IgD-negative memory B cell (primary cell): Measurements from ENCODE around the gene SLC9A3. TPM values are rescaled to one million over a fixed set of nuclear protein-coding genes. Genes with fewer than 3 reads are reported as not detected.

Source experiments
- H3K27ac Mint-ChIP-seq, 3 donors: one replicate each; pipeline ENCODE4 v1.8.0; 2020 to 2022; ENCODE audit warnings: mild to moderate bottlenecking in 3 of 3, mixed read lengths in 3 of 3, moderate library complexity in 1 of 3
- H3K27me3 Mint-ChIP-seq: one replicate; pipeline ENCODE4 v1.8.0; 2021; ENCODE audit warnings: mixed read lengths
- H3K36me3 Mint-ChIP-seq: one replicate; pipeline ENCODE4 v1.8.0; 2020; ENCODE audit warnings: mild to moderate bottlenecking, mixed read lengths
- H3K4me1 Mint-ChIP-seq, 3 donors: one replicate each; pipeline ENCODE4 v1.8.0; 2020 to 2022; ENCODE audit warnings: mixed read lengths in 3 of 3, mild to moderate bottlenecking in 1 of 3
- H3K4me3 Mint-ChIP-seq, 4 donors: one replicate each; pipeline ENCODE4 v1.8.0; 2020 to 2022; ENCODE audit warnings: mild to moderate bottlenecking in 4 of 4, mixed read lengths in 4 of 4, moderate library complexity in 3 of 4
- H3K9me3 Mint-ChIP-seq, 3 donors: one replicate each; pipeline ENCODE4 v1.8.0; 2020 to 2021; ENCODE audit warnings: mixed read lengths in 3 of 3, mild to moderate bottlenecking in 1 of 3
- polyA plus RNA-seq: library from polyadenylated mRNA; unstranded; fragments of 300-500 nt; fragmentation: Illumina TruSeq; gene quantifications from one replicate; pipeline ENCODE4 v1.2.3, GENCODE V29; 2021

Gene SLC9A3
- polyA plus RNA-seq, 1 donor from 2014 or later = 1.2 TPM

- no peak overlapping the region for H3K4me3 Mint-ChIP-seq
- H3K4me1 Mint-ChIP-seq = peaks cover 8 to 11% (median 10%) of the 10 kb centered on the region in 3 donors
- no peak overlapping the region for H3K27ac Mint-ChIP-seq
- peaks cover 0 to 7% (median 4%) of the 10 kb centered on the region in 3 donors for H3K9me3 Mint-ChIP-seq
- H3K36me3 Mint-ChIP-seq = no peaks in the 10 kb centered on the region
- H3K27me3 Mint-ChIP-seq = peaks cover 28% of the 10 kb centered on the region
Measured at GRCh38 chr5:546376-546908, 22.2 kb upstream of the SLC9A3 start.

- Mint-ChIP-seq H3K36me3 (no peaks in the 10 kb centered on the region), H3K27ac (no peak overlapping the region), H3K4me1 (peaks cover 8 to 11% (median 10%) of the 10 kb centered on the region in 3 donors), H3K4me3 (no peak overlapping the region), H3K27me3 (peaks cover 28% of the 10 kb centered on the region), H3K9me3 (peaks cover 0 to 7% (median 4%) of the 10 kb centered on the region in 3 donors)
Measured at GRCh38 chr5:545641-546375, 21.6 kb upstream of the SLC9A3 start.

GRCh38 chr5:544675-545355 is 20.6 kb upstream of the SLC9A3 start:
- peak overlapping the region in 1 of 3 donors; percentile 83 for H3K27ac Mint-ChIP-seq
- H3K4me1 Mint-ChIP-seq = peaks cover 9 to 11% (median 10%) of the 10 kb centered on the region in 3 donors
- H3K27me3 Mint-ChIP-seq = peaks cover 27% of the 10 kb centered on the region
- peaks cover 0 to 2% (median 0%) of the 10 kb centered on the region in 3 donors for H3K9me3 Mint-ChIP-seq
- H3K4me3 Mint-ChIP-seq = no peak overlapping the region
- H3K36me3 Mint-ChIP-seq = no peaks in the 10 kb centered on the region

- peaks cover 0 to 2% (median 0%) of the 10 kb centered on the region in 3 donors for H3K9me3 Mint-ChIP-seq
- peaks cover 8 to 11% (median 10%) of the 10 kb centered on the region in 3 donors for H3K4me1 Mint-ChIP-seq
- peak overlapping the region; percentile 37 to 89 (median 72) for H3K4me3 Mint-ChIP-seq
- H3K27ac Mint-ChIP-seq = peak overlapping the region; percentile 80 to 91 (median 83)
- H3K27me3 Mint-ChIP-seq = peaks cover 22% of the 10 kb centered on the region
- no peaks in the 10 kb centered on the region for H3K36me3 Mint-ChIP-seq
Measured at GRCh38 chr5:543755-544674, 19.8 kb upstream of the SLC9A3 start.

- no peaks in the 10 kb centered on the region for H3K36me3 Mint-ChIP-seq
- peaks cover 24% of the 10 kb centered on the region for H3K27me3 Mint-ChIP-seq
- H3K9me3 Mint-ChIP-seq = peaks cover 0 to 2% (median 0%) of the 10 kb centered on the region in 3 donors
- peaks cover 7 to 11% (median 10%) of the 10 kb centered on the region in 3 donors for H3K4me1 Mint-ChIP-seq
- peak overlapping the region in 2 of 3 donors; percentile 83 to 91 for H3K27ac Mint-ChIP-seq
- H3K4me3 Mint-ChIP-seq = peak overlapping the region in 2 of 4 donors; percentile 57 to 89
Measured at GRCh38 chr5:543351-543750, 19.1 kb upstream of the SLC9A3 start.

- no peak overlapping the region for H3K27ac Mint-ChIP-seq
- H3K27me3 Mint-ChIP-seq = peaks cover 21% of the 10 kb centered on the region
Measured at GRCh38 chr5:542319-543311, 18.4 kb upstream of the SLC9A3 start.

GRCh38 chr5:541539-542318 is 17.5 kb upstream of the SLC9A3 start:
- Mint-ChIP-seq H3K36me3 (no peaks in the 10 kb centered on the region), H3K9me3 (peaks cover 0 to 2% (median 2%) of the 10 kb centered on the region in 3 donors), H3K4me1 (peaks cover 7 to 11% (median 10%) of the 10 kb centered on the region in 3 donors), H3K4me3 (peak overlapping the region in 1 of 4 donors; percentile 39), H3K27ac (peak overlapping the region in 1 of 3 donors; percentile 21), H3K27me3 (peaks cover 22% of the 10 kb centered on the region)

More at GRCh38 chr5:542319-543311, 18.4 kb upstream of the SLC9A3 start:
- no peaks in the 10 kb centered on the region for H3K36me3 Mint-ChIP-seq
- H3K9me3 Mint-ChIP-seq = peaks cover 0 to 2% (median 0%) of the 10 kb centered on the region in 3 donors
- no peak overlapping the region for H3K4me3 Mint-ChIP-seq
- H3K4me1 Mint-ChIP-seq = peaks cover 7 to 11% (median 10%) of the 10 kb centered on the region in 3 donors

- no peak overlapping the region for H3K4me3 Mint-ChIP-seq
- H3K9me3 Mint-ChIP-seq = peaks cover 2 to 5% (median 3%) of the 10 kb centered on the region in 3 donors
- no peak overlapping the region for H3K27ac Mint-ChIP-seq
- peaks cover 28% of the 10 kb centered on the region for H3K27me3 Mint-ChIP-seq
- H3K4me1 Mint-ChIP-seq = peaks cover 7 to 11% (median 10%) of the 10 kb centered on the region in 3 donors
- H3K36me3 Mint-ChIP-seq = no peaks in the 10 kb centered on the region
Measured at GRCh38 chr5:540906-541538, 16.8 kb upstream of the SLC9A3 start.

- Mint-ChIP-seq H3K27ac (no peak overlapping the region), H3K27me3 (peaks cover 33% of the 10 kb centered on the region), H3K36me3 (no peaks in the 10 kb centered on the region), H3K4me3 (no peak overlapping the region), H3K9me3 (peaks cover 2 to 5% (median 3%) of the 10 kb centered on the region in 3 donors), H3K4me1 (peaks cover 7 to 10% (median 10%) of the 10 kb centered on the region in 3 donors)
Measured at GRCh38 chr5:540071-540905, 16.0 kb upstream of the SLC9A3 start.

- H3K27me3 Mint-ChIP-seq = peaks cover 31% of the 10 kb centered on the region
- H3K4me3 Mint-ChIP-seq = no peak overlapping the region
- peaks cover 5 to 9% (median 7%) of the 10 kb centered on the region in 3 donors for H3K4me1 Mint-ChIP-seq
- no peaks in the 10 kb centered on the region for H3K36me3 Mint-ChIP-seq
- H3K9me3 Mint-ChIP-seq = peaks cover 2 to 5% (median 3%) of the 10 kb centered on the region in 3 donors
- no peak overlapping the region for H3K27ac Mint-ChIP-seq
Measured at GRCh38 chr5:539469-540070, 15.3 kb upstream of the SLC9A3 start.

GRCh38 chr5:538801-539468 is 14.7 kb upstream of the SLC9A3 start:
- peaks cover 31% of the 10 kb centered on the region for H3K27me3 Mint-ChIP-seq
- H3K4me1 Mint-ChIP-seq = peaks cover 2 to 7% (median 4%) of the 10 kb centered on the region in 3 donors
- peaks cover 0 to 5% (median 3%) of the 10 kb centered on the region in 3 donors for H3K9me3 Mint-ChIP-seq
- no peaks in the 10 kb centered on the region for H3K36me3 Mint-ChIP-seq
- no peak overlapping the region for H3K27ac Mint-ChIP-seq
- H3K4me3 Mint-ChIP-seq = no peak overlapping the region
